ENCODE data around the gene GRAMD2B. TPM values are rescaled to one million over a fixed set of nuclear protein-coding genes. Genes with fewer than 3 reads are reported as not detected.

Gene GRAMD2B
- polyA plus RNA-seq, 1 donor from 2014 or later: not detected

GRCh38 chr5:126483156-126483555 is 59.9 kb downstream of the GRAMD2B start:
- Histone ChIP-seq H4K20me1 (ENCODE audit: insufficient read depth) (no peaks in the 10 kb centered on the region), H3F3A (ENCODE audit: insufficient read depth, low read length, poor library complexity, severe bottlenecking) (no peaks in the 10 kb centered on the region)
- TF ChIP-seq CTCF (IDR thresholded peaks at IDR 0.05; ENCODE audit: poor library complexity, severe bottlenecking) (no peak), REST (IDR thresholded peaks at IDR 0.05; ENCODE audit: borderline replicate concordance) (no peak), EP300 (conservative IDR thresholded peaks at IDR 0.05; ENCODE audit: poor library complexity, severe bottlenecking) (no peak), POLR2AphosphoS5 (IDR thresholded peaks at IDR 0.05) (no peak), MXI1 (conservative IDR thresholded peaks at IDR 0.05; ENCODE audit: poor library complexity, severe bottlenecking) (no peak), EZH2 (IDR thresholded peaks at IDR 0.05; ENCODE audit: borderline replicate concordance, insufficient read depth, low read length, poor library complexity, severe bottlenecking) (no peak), RAD21 (conservative IDR thresholded peaks at IDR 0.05) (no peak), SMC3 (conservative IDR thresholded peaks at IDR 0.05; ENCODE audit: poor library complexity) (no peak), TAF1 (IDR thresholded peaks at IDR 0.05; ENCODE audit: low read depth) (no peak)

GRCh38 chr5:126484253-126484652 is 61.0 kb downstream of the GRAMD2B start:
- H3K36me3 ChIP-seq (ENCODE audit: insufficient read depth, low read length): no peaks in the 10 kb centered on the region

More at GRCh38 chr5:126483156-126483555, 59.9 kb downstream of the GRAMD2B start:
- Histone ChIP-seq H3K79me2 (replicated peaks; ENCODE audit: insufficient read depth, low read length) (no peaks in the 10 kb centered on the region), H3K9ac (ENCODE audit: low read length) (no peak overlapping the region), H3K4me2 (ENCODE audit: low read length) (no peak overlapping the region), H3K9me3 (ENCODE audit: low read length) (no peaks in the 10 kb centered on the region), H3K36me3 (ENCODE audit: insufficient read depth, low read length) (no peaks in the 10 kb centered on the region), H2AFZ (ENCODE audit: low read depth, low read length) (no peak overlapping the region), H3K27ac (ENCODE audit: low read length) (no peak overlapping the region), H3K27me3 (ENCODE audit: insufficient read depth, low read depth, low read length) (no peaks in the 10 kb centered on the region), H3K4me3 (ENCODE audit: low read length) (no peak overlapping the region), H3K9me2 (ENCODE audit: insufficient read depth, low read length) (no peaks in the 10 kb centered on the region)

More at GRCh38 chr5:126484253-126484652, 61.0 kb downstream of the GRAMD2B start:
- Histone ChIP-seq H3K4me2 (ENCODE audit: low read length) (no peak overlapping the region), H3K27me3 (ENCODE audit: insufficient read depth, low read depth, low read length) (no peaks in the 10 kb centered on the region), H3K27ac (ENCODE audit: low read length) (no peak overlapping the region), H2AFZ (ENCODE audit: low read depth, low read length) (no peak overlapping the region), H3F3A (ENCODE audit: insufficient read depth, low read length, poor library complexity, severe bottlenecking) (no peaks in the 10 kb centered on the region), H3K9me3 (ENCODE audit: low read length) (no peaks in the 10 kb centered on the region), H3K9ac (ENCODE audit: low read length) (no peak overlapping the region), H3K4me3 (ENCODE audit: low read length) (no peak overlapping the region), H4K20me1 (ENCODE audit: insufficient read depth) (no peaks in the 10 kb centered on the region), H3K9me2 (ENCODE audit: insufficient read depth, low read length) (no peaks in the 10 kb centered on the region), H3K79me2 (replicated peaks; ENCODE audit: insufficient read depth, low read length) (no peaks in the 10 kb centered on the region)
- no peak for TF ChIP-seq RAD21 (conservative IDR thresholded peaks at IDR 0.05)
- TF ChIP-seq EP300 (conservative IDR thresholded peaks at IDR 0.05; ENCODE audit: poor library complexity, severe bottlenecking): no peak
- TF ChIP-seq REST (IDR thresholded peaks at IDR 0.05; ENCODE audit: borderline replicate concordance): no peak
- no peak for TF ChIP-seq EZH2 (IDR thresholded peaks at IDR 0.05; ENCODE audit: borderline replicate concordance, insufficient read depth, low read length, poor library complexity, severe bottlenecking)
- TF ChIP-seq POLR2AphosphoS5 (IDR thresholded peaks at IDR 0.05): no peak
